Activated naive CD8-positive, alpha-beta T cell treated with anti-CD3 and anti-CD28 coated beads, Interleukin-2, amount 50 U/mL, for 24 hours (primary cell): Measurements from ENCODE around the gene RXYLT1.
"Not testable (repeated sequence)": the region's sequence is repeated elsewhere in the genome, so short reads cannot be mapped to it uniquely, and the experiment has no call there.

ENCODE experiments used
- ATAC-seq: fragments of 150-1000 bp; cut with Tn5 transposase; one replicate; pipeline ENCODE4 v1.10.0; 2021
- DNase-seq: peaks from one replicate; pipeline ENCODE4 v3.0.0; 2021
- H3K27ac Mint-ChIP-seq: one replicate; pipeline ENCODE4 v1.8.0; 2021; ENCODE audit warnings: mild to moderate bottlenecking, mixed read lengths
- H3K27me3 Mint-ChIP-seq: one replicate; pipeline ENCODE4 v1.8.0; 2021; ENCODE audit warnings: mixed read lengths
- H3K36me3 Mint-ChIP-seq: one replicate; pipeline ENCODE4 v1.8.0; 2021; ENCODE audit warnings: low read depth, mixed read lengths
- H3K4me1 Mint-ChIP-seq: one replicate; pipeline ENCODE4 v1.8.0; 2021; ENCODE audit warnings: mixed read lengths
- H3K4me3 Mint-ChIP-seq: one replicate; pipeline ENCODE4 v1.8.0; 2021; ENCODE audit warnings: mild to moderate bottlenecking, moderate library complexity, mixed read lengths
- H3K9me3 Mint-ChIP-seq: one replicate; pipeline ENCODE4 v1.8.0; 2021; ENCODE audit warnings: mixed read lengths

The RXYLT1 gene

GRCh38 chr12:63814146-63814772 lies 34.5 kb downstream of the RXYLT1 start:
- Mint-ChIP-seq H3K9me3 (peaks cover 8% of the 10 kb centered on the region), H3K27ac (peak overlapping the region; percentile 66), H3K4me3 (no peak overlapping the region), H3K4me1 (peaks cover 28% of the 10 kb centered on the region), H3K36me3 (no peaks in the 10 kb centered on the region), H3K27me3 (no peaks in the 10 kb centered on the region)
- DNase-seq: no peak
- no peak for ATAC-seq

GRCh38 chr12:63815482-63815852 lies 35.8 kb downstream of the RXYLT1 start:
- no peak for ATAC-seq
- H3K9me3 Mint-ChIP-seq: peaks cover 12% of the 10 kb centered on the region
- peak overlapping the region; percentile 50 for H3K27ac Mint-ChIP-seq
- no peak for DNase-seq
- H3K4me1 Mint-ChIP-seq: peaks cover 23% of the 10 kb centered on the region
- no peaks in the 10 kb centered on the region for H3K36me3 Mint-ChIP-seq
- peaks cover 5% of the 10 kb centered on the region for H3K27me3 Mint-ChIP-seq
- peak overlapping the region; percentile 7 for H3K4me3 Mint-ChIP-seq

DNA sequence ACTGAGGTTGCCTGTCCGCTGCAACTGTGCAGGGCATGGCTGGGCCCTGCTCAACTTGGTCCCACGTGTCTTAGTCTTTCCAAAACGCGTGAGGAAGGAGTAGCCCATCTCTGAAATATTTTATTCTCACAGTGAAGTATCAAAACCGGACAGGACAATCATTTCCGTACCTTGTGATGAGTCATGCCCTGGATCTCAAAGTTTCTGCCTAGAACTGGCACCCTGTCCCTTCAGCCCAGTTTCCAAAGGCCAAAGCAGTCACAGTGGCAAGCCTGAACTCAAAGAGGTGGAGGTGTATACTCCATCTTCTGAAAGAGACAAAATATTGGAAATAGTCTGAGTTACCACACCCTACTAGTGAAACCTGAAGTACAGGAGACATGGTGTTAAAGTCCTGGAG lies 36.3 kb downstream of the RXYLT1 start:
- Mint-ChIP-seq H3K27me3 (peaks cover 8% of the 10 kb centered on the region), H3K36me3 (no peaks in the 10 kb centered on the region), H3K9me3 (peaks cover 12% of the 10 kb centered on the region), H3K4me3 (no peak overlapping the region), H3K27ac (peak overlapping the region; percentile 50), H3K4me1 (peaks cover 23% of the 10 kb centered on the region)
- ATAC-seq (no peak), DNase-seq (no peak)

DNA sequence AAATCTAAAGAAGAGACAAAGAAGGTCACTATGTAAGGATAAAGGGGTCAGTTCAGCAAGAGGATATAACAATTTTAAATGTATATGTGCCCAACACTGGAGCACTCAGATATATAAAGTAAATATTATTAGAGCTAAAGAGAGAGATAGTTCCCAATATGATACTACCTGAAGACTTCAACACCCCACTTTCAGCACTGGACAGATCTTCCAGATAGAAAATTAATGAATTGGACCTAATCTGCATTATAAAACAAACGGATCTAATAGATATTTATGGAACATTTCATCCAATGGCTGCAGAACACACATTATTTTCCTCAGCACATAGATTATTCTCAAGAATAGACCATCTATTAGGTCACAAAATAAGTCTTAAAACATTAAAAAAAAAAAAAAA lies 40.7 kb downstream of the RXYLT1 start:
- DNase-seq (no peak), ATAC-seq (no peak)
- peaks cover 2% of the 10 kb centered on the region for H3K36me3 Mint-ChIP-seq
- peaks cover 12% of the 10 kb centered on the region for H3K4me1 Mint-ChIP-seq
- peaks cover 12% of the 10 kb centered on the region for H3K9me3 Mint-ChIP-seq
- H3K4me3 Mint-ChIP-seq: no peak overlapping the region
- peaks cover 30% of the 10 kb centered on the region for H3K27me3 Mint-ChIP-seq
- no peak overlapping the region for H3K27ac Mint-ChIP-seq

DNA sequence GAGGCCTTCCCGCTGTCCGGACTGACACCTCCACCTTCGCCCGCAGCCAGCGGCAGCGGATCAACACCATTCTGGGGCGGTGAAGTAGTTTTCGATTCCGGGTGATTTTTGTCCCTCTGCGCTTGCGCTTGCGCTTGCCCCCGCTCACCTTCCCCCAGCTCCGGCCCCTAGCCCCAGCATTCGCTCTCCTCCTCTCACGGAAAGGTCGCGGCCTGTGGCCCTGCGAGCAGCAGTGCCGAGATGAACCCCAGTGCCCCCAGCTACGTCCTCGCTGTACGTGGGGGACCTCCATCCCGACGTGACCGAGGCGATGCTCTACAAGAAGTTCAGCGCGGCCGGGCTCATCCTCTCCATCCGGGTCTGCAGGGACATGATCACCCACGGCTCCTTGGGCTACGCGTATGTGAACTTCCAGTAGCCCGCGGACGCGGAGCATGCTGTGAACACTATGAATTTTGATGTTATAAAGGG lies 42.1 kb downstream of the RXYLT1 start:
- H3K27me3 Mint-ChIP-seq: peaks cover 30% of the 10 kb centered on the region
- peaks cover 12% of the 10 kb centered on the region for H3K9me3 Mint-ChIP-seq
- peaks cover 2% of the 10 kb centered on the region for H3K36me3 Mint-ChIP-seq
- H3K4me3 Mint-ChIP-seq: peak overlapping the region; percentile 64
- peaks cover 5% of the 10 kb centered on the region for H3K4me1 Mint-ChIP-seq
- no peak for DNase-seq
- H3K27ac Mint-ChIP-seq: no peak overlapping the region
- ATAC-seq: no peak

GRCh38 chr12:63822352-63822751 lies 42.6 kb downstream of the RXYLT1 start:
- Mint-ChIP-seq H3K9me3 (peaks cover 12% of the 10 kb centered on the region), H3K27ac (no peak overlapping the region), H3K4me1 (peaks cover 5% of the 10 kb centered on the region), H3K36me3 (peaks cover 2% of the 10 kb centered on the region), H3K27me3 (peaks cover 30% of the 10 kb centered on the region), H3K4me3 (no peak overlapping the region)
- DNase-seq (no peak), ATAC-seq (no peak)

DNA sequence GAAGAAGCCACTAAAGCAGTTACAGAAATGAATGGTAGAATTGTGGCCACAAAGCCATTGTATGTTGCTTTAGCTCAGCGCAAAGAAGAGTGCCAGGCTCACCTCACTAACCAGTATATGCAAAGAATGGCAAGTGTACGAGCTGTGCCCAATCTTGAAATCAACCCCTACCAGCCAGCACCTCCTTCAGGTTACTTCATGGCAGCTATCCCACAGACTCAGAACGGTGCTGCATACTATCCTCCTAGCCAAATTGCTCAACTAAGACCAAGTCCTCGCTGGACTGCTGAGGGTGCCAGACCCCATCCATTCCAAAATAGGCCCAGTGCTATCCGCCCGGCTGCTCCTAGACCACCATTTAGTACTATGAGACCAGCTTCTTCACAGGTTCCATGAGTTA lies 43.3 kb downstream of the RXYLT1 start:
- ATAC-seq: no peak
- H3K27me3 Mint-ChIP-seq: peaks cover 30% of the 10 kb centered on the region
- no peak overlapping the region for H3K4me3 Mint-ChIP-seq

GRCh38 chr12:63826006-63826585 lies 46.4 kb downstream of the RXYLT1 start:
- no peaks in the 10 kb centered on the region for H3K9me3 Mint-ChIP-seq
- no peak overlapping the region for H3K27ac Mint-ChIP-seq
- peaks cover 2% of the 10 kb centered on the region for H3K36me3 Mint-ChIP-seq
- H3K4me1 Mint-ChIP-seq: peaks cover 5% of the 10 kb centered on the region
- ATAC-seq (peak; percentile 49), DNase-seq (no peak)
- no peak overlapping the region for H3K4me3 Mint-ChIP-seq
- peaks cover 25% of the 10 kb centered on the region for H3K27me3 Mint-ChIP-seq

More for the DNA sequence above, 43.3 kb downstream of the RXYLT1 start:
- DNase-seq: no peak
- H3K36me3 Mint-ChIP-seq: peaks cover 2% of the 10 kb centered on the region
- H3K9me3 Mint-ChIP-seq: peaks cover 12% of the 10 kb centered on the region
- peaks cover 5% of the 10 kb centered on the region for H3K4me1 Mint-ChIP-seq
- H3K27ac Mint-ChIP-seq: no peak overlapping the region

DNA sequence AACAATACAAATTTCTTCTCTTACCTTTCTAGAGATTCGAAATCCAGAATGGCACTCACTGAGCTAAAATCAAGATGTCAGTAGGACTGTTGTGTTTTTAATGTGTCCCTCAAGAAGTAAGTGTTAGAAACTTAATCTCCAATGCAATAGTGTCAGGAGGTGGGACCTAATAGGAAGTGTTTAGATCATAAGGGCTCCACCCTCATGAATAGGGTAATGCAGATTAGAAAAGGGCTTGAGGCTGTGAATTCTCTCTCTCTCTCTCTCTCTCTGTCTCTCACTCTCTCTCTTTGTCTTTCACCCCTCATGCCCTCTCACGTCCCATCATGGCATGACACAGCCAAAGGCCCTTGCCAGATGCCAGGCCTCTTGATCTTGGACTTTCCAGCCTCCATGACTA lies 49.2 kb downstream of the RXYLT1 start:
- no peaks in the 10 kb centered on the region for H3K9me3 Mint-ChIP-seq
- no peaks in the 10 kb centered on the region for H3K36me3 Mint-ChIP-seq
- H3K27ac Mint-ChIP-seq: no peak overlapping the region
- no peak overlapping the region for H3K4me3 Mint-ChIP-seq
- H3K27me3 Mint-ChIP-seq: peaks cover 3% of the 10 kb centered on the region
- ATAC-seq (no peak), DNase-seq (no peak)
- no peaks in the 10 kb centered on the region for H3K4me1 Mint-ChIP-seq

GRCh38 chr12:63836046-63836445 lies 56.3 kb downstream of the RXYLT1 start:
- no peaks in the 10 kb centered on the region for H3K9me3 Mint-ChIP-seq
- no peaks in the 10 kb centered on the region for H3K36me3 Mint-ChIP-seq
- no peak overlapping the region for H3K4me3 Mint-ChIP-seq
- DNase-seq (no peak), ATAC-seq (no peak)
- H3K27me3 Mint-ChIP-seq: peaks cover 10% of the 10 kb centered on the region
- no peaks in the 10 kb centered on the region for H3K4me1 Mint-ChIP-seq
- H3K27ac Mint-ChIP-seq: no peak overlapping the region

DNA sequence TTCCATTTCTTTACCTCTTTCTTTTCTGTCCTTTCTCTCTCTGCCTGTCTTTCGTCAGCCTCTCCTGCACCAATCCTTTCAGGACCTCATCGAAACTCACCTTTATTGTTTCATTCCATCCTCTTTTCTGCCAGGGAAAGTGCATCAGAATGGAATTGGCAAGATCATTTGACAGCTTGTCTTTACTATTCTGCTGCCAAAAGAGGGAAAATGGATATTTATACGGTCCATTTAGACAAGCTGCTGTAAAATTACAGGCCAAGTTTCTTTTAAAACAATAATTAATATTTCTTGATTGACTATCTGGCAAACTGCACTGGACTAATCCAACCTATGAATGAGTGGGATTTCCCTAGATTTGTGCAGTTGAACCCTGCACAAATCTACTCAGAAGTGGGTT lies 57.2 kb downstream of the RXYLT1 start:
- H3K27ac Mint-ChIP-seq: no peak overlapping the region
- H3K9me3 Mint-ChIP-seq: no peaks in the 10 kb centered on the region
- H3K4me3 Mint-ChIP-seq: no peak overlapping the region
- H3K4me1 Mint-ChIP-seq: no peaks in the 10 kb centered on the region
- H3K36me3 Mint-ChIP-seq: no peaks in the 10 kb centered on the region
- ATAC-seq: no peak
- H3K27me3 Mint-ChIP-seq: peaks cover 13% of the 10 kb centered on the region
- DNase-seq: no peak

DNA sequence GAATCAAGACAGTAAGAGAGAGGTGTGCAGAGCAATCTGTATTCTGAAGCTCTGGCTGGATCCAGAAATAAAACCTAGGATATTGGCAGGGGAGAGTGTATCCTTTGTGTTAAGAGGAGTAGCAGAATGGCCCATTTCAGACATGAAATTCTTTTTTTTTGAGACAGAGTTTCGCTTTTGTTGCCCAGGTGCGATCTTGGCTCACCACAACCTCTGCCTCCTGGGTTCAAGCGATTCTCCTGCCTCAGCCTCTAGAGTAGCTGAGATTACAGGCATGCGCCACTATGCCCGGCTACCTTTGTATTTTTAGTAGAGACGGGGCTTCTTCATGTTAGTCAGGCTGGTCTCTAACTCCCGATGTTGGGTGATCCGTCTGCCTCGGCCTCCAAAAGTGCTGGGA lies 58.7 kb downstream of the RXYLT1 start:
- Mint-ChIP-seq H3K27me3 (peaks cover 18% of the 10 kb centered on the region), H3K9me3 (no peaks in the 10 kb centered on the region)
- no peak for ATAC-seq

DNA sequence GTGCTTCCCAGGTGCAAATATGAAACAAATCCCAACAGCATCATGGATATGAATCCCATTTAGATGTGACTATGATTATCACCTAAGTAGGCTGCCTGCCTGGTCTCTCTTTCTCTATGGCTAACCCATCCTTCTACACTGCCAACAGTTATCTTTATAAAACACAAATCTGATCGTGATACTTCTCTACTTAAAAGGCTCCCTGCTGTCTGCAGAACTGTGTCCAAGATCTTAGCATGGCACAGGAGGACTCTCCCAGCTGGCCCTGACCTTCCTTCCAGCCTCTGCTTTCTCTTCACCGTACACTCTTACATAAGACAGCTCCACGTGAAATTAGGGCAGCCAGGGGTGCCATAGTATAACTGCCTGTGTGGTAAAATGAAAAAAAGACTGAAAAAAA lies 61.3 kb downstream of the RXYLT1 start:
- ATAC-seq: no peak
- Mint-ChIP-seq H3K4me1 (peaks cover 9% of the 10 kb centered on the region), H3K36me3 (no peaks in the 10 kb centered on the region)

More for the DNA sequence above, 58.7 kb downstream of the RXYLT1 start:
- DNase-seq: no peak
- no peak overlapping the region for H3K4me3 Mint-ChIP-seq
- peaks cover 4% of the 10 kb centered on the region for H3K4me1 Mint-ChIP-seq
- no peaks in the 10 kb centered on the region for H3K36me3 Mint-ChIP-seq
- H3K27ac Mint-ChIP-seq: no peak overlapping the region

DNA sequence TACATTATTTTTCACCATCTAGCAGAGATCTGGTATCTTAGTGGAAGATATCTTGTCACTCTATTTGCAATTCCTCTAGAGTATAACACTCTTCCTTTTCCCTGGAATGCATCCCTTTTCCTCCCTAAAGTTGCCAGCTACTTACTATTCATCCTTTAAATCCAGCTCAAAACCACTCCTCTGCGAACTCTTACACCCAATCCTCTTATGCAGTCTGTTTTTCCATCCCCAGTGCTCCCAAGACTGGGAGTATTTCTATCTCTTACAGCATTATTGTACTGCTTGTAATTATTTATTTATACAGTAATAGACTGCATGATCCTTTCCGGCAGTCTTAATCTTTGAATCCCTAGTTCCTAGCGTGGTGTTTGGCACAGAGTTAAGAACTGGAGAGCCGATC lies 61.9 kb downstream of the RXYLT1 start:
- no peaks in the 10 kb centered on the region for H3K36me3 Mint-ChIP-seq
- H3K4me1 Mint-ChIP-seq: peaks cover 9% of the 10 kb centered on the region
- ATAC-seq (no peak), DNase-seq (no peak)
- no peak overlapping the region for H3K27ac Mint-ChIP-seq
- H3K27me3 Mint-ChIP-seq: peaks cover 35% of the 10 kb centered on the region
- H3K9me3 Mint-ChIP-seq: no peaks in the 10 kb centered on the region
- H3K4me3 Mint-ChIP-seq: no peak overlapping the region

More for the DNA sequence above, 61.3 kb downstream of the RXYLT1 start:
- no peak for DNase-seq
- Mint-ChIP-seq H3K27me3 (peaks cover 30% of the 10 kb centered on the region), H3K9me3 (no peaks in the 10 kb centered on the region), H3K4me3 (no peak overlapping the region), H3K27ac (no peak overlapping the region)

DNA sequence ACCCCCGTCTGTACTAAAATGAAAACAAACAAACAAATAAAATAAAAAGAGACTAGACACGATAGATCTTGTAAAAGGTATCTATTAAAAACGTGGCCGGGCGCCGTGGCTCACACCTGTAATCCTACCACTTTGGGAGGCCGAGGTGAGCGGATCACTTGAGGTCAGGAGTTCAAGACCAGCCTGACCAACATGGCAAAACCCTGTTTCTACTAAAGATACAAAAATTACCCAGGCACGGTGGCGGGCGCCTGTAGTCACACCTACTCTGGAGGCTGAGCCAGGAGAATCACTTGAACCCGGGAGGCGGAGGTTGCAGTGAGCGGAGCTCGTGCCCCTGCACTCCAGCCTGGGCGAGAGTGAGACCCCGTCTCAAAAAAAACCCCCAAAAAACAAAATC lies 63.0 kb downstream of the RXYLT1 start:
- not testable (repeated sequence) for H3K9me3 Mint-ChIP-seq, H3K36me3 Mint-ChIP-seq, H3K27ac Mint-ChIP-seq, DNase-seq, H3K4me1 Mint-ChIP-seq, H3K4me3 Mint-ChIP-seq, ATAC-seq
- peaks cover 37% of the 10 kb centered on the region for H3K27me3 Mint-ChIP-seq
